8988T (cell line): ENCODE data around the gene TMTC2.

Experiments used
- DNase-seq: peaks from one replicate; pipeline ENCODE4 v3.0.0; 2011

Gene TMTC2

GRCh38 chr12:82966001-82966559 is 279.4 kb downstream of the TMTC2 start:
- no peak for DNase-seq

- DNase-seq, result no peak
These were observed 282.1 kb downstream of the TMTC2 start for GRCh38 chr12:82968631-82969367.

GRCh38 chr12:82970614-82971013 is 283.9 kb downstream of the TMTC2 start:
- no peak for DNase-seq

- DNase-seq, result no peak
These were observed 284.9 kb downstream of the TMTC2 start for GRCh38 chr12:82971584-82971983.

- no peak for DNase-seq
These were observed 285.9 kb downstream of the TMTC2 start for GRCh38 chr12:82972624-82973023.

- DNase-seq, result no peak
These were observed 286.9 kb downstream of the TMTC2 start for GRCh38 chr12:82973592-82973991.

GRCh38 chr12:82981150-82981549 is 294.4 kb downstream of the TMTC2 start:
- DNase-seq, result no peak

GRCh38 chr12:82994117-82994516 is 307.4 kb downstream of the TMTC2 start:
- DNase-seq, result no peak

- DNase-seq, result no peak
These were observed 309.6 kb downstream of the TMTC2 start for GRCh38 chr12:82996168-82996812.

- DNase-seq, result no peak
These were observed 311.8 kb downstream of the TMTC2 start for GRCh38 chr12:82998509-82998908.

- DNase-seq, result no peak
These were observed 316.3 kb downstream of the TMTC2 start for GRCh38 chr12:83003026-83003425.

- DNase-seq, result no peak
These were observed 319.0 kb downstream of the TMTC2 start for GRCh38 chr12:83005534-83006197.

- DNase-seq, result no peak
These were observed 322.0 kb downstream of the TMTC2 start for GRCh38 chr12:83008703-83009102.

GRCh38 chr12:83010169-83010804 is 323.6 kb downstream of the TMTC2 start:
- DNase-seq, result no peak

- no peak for DNase-seq
These were observed 328.9 kb downstream of the TMTC2 start for GRCh38 chr12:83015390-83016217.

GRCh38 chr12:83016218-83016835 is 329.6 kb downstream of the TMTC2 start:
- DNase-seq, result no peak

- no peak for DNase-seq
These were observed 330.3 kb downstream of the TMTC2 start for GRCh38 chr12:83016991-83017390.

GRCh38 chr12:83018088-83018487 is 331.4 kb downstream of the TMTC2 start:
- no peak for DNase-seq

- no peak for DNase-seq
These were observed 340.5 kb downstream of the TMTC2 start for GRCh38 chr12:83027021-83027723.

- DNase-seq, result no peak
These were observed 344.5 kb downstream of the TMTC2 start for GRCh38 chr12:83031196-83031595.

GRCh38 chr12:83036847-83037246 is 350.1 kb downstream of the TMTC2 start:
- DNase-seq, result no peak
